Bronchial epithelial cell (primary cell): ENCODE data around the gene BARHL2. TPM values are rescaled to one million over a fixed set of nuclear protein-coding genes. Genes with fewer than 3 reads are reported as not detected.

Experiments used
- DNase-seq: peaks from one replicate; pipeline ENCODE4 v3.0.0-alpha.2; 2010; ENCODE audit warnings: low read depth
- FAIRE-seq: peaks from 2 replicates; lab custom pipeline; 2011; peaks lifted over from hg19 to GRCh38; lab: Jason Lieb, UNC
- H3K27me3 ChIP-seq: 2 replicates; pipeline ENCODE4 v1.5.1; 2011; ENCODE audit warnings: low read length; ENCODE audit not compliant: control insufficient read depth, insufficient read depth
- H3K36me3 ChIP-seq: 2 replicates; pipeline ENCODE4 v1.5.1; 2011; ENCODE audit warnings: low read length; ENCODE audit not compliant: control insufficient read depth, insufficient read depth
- H3K4me3 ChIP-seq: 2 replicates; pipeline ENCODE4 v1.5.1; 2011; ENCODE audit warnings: mild to moderate bottlenecking, low read depth, low read length, control low read depth
- total RNA-seq: library from RNA; depleted of rRNA; stranded (reverse); fragments of >200 nt; gene quantifications from 2 replicates; pipeline ENCODE4 v1.2.1, GENCODE V29; 2014
- TF ChIP-seq, protein P1 (sequence below): IDR thresholded peaks from 2 replicates; pipeline ENCODE4 v1.5.1; 2011; ENCODE audit warnings: mild to moderate bottlenecking, moderate library complexity, low read length, control low read depth, inconsistent platforms; ENCODE audit not compliant: insufficient read depth, severe bottlenecking

Gene BARHL2
- total RNA-seq, 1 donor from 2014 or later: not detected

DNA sequence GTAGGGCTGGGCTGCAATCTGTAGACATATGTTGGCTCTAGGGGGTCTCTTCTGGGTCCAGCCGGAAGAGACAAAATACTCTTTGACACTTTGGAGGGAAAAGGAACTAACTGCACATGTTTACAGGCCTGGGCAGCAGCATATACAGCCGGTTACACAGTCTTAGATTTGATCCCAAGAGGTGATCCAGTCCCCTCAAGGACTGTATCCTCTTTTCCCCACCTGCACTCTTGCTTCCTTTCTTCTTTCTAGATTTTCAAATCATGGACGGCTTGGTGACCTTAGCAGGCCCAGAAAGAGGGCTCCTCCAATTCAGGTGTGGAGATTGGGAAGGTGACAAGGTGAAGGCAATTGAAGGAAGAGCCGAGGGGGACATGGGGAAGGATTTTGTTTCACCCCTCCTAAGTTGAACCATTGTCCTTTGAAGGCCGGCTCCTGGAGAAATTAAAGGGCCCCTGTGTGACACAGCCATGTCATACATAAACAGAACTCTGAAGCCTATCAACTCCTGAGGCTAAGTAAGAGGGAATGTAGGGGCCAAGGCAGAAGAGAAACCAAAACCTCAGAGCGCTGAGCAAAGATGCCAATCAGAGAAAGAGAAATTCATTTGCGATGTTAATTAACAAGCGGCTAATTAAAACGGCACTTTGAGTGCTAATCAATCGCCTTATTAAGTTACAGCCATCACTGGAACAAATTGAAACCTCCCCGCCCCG lies 5.9 kb upstream of the BARHL2 start:
- H3K27me3 ChIP-seq: peaks cover 75% of the 10 kb centered on the region
- DNase-seq (no peak), FAIRE-seq (no peak)
- H3K36me3 ChIP-seq: no peaks in the 10 kb centered on the region
- TF ChIP-seq, protein P1, sequence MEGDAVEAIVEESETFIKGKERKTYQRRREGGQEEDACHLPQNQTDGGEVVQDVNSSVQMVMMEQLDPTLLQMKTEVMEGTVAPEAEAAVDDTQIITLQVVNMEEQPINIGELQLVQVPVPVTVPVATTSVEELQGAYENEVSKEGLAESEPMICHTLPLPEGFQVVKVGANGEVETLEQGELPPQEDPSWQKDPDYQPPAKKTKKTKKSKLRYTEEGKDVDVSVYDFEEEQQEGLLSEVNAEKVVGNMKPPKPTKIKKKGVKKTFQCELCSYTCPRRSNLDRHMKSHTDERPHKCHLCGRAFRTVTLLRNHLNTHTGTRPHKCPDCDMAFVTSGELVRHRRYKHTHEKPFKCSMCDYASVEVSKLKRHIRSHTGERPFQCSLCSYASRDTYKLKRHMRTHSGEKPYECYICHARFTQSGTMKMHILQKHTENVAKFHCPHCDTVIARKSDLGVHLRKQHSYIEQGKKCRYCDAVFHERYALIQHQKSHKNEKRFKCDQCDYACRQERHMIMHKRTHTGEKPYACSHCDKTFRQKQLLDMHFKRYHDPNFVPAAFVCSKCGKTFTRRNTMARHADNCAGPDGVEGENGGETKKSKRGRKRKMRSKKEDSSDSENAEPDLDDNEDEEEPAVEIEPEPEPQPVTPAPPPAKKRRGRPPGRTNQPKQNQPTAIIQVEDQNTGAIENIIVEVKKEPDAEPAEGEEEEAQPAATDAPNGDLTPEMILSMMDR: no peak
- no peak overlapping the region for H3K4me3 ChIP-seq

DNA sequence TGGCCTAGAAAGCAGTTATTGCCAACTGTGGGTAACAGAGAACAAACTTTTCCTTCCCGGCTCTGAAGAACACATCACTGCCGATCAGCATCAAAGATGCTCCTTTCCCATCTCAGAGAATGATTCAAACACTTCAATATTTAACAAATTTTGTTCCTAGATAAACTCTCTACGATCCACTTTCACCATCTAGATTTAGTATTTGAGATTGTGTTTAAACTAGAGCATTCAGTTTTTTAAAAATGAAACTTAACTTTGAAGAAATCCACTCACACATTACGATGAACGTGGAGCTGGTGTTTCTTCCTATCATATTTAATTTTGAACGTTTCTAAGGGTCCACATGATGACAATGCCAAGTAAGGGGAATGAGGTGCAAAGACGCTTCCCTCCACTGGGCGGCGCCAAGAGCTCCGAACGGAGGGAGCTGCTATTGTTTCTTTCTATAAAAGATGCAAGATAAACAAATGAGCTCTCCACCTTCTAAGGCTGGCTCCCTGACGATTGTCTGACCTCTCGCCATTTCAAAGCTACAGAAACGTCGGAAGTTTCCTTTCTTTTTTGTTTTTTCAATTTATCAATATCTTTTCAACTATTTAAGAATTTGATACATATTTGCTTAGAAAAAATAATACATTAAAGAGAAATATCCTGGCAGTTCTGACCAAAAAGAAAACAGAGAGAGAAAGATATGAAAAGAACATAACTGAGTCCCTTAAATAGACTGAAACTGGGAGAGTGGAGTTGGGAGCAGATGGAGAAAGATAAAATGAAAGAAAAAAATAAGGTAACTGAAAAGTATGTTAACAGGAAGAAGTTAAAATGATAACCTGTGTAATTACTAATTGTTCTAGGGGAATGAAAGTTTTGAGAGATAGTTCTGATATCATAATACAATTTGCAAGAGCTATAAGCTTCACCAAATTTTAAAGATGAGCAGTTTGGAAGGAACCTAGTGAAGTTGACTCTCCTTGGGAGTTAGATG lies 4.4 kb upstream of the BARHL2 start:
- peaks cover 71% of the 10 kb centered on the region for H3K27me3 ChIP-seq
- TF ChIP-seq, protein P1: peak; percentile 83
- no peaks in the 10 kb centered on the region for H3K36me3 ChIP-seq
- DNase-seq (peak; percentile 38), FAIRE-seq (no peak)
- H3K4me3 ChIP-seq: no peak overlapping the region

- FAIRE-seq: no peak
Measured at GRCh38 chr1:90720145-90720636, 3.1 kb upstream of the BARHL2 start.

DNA sequence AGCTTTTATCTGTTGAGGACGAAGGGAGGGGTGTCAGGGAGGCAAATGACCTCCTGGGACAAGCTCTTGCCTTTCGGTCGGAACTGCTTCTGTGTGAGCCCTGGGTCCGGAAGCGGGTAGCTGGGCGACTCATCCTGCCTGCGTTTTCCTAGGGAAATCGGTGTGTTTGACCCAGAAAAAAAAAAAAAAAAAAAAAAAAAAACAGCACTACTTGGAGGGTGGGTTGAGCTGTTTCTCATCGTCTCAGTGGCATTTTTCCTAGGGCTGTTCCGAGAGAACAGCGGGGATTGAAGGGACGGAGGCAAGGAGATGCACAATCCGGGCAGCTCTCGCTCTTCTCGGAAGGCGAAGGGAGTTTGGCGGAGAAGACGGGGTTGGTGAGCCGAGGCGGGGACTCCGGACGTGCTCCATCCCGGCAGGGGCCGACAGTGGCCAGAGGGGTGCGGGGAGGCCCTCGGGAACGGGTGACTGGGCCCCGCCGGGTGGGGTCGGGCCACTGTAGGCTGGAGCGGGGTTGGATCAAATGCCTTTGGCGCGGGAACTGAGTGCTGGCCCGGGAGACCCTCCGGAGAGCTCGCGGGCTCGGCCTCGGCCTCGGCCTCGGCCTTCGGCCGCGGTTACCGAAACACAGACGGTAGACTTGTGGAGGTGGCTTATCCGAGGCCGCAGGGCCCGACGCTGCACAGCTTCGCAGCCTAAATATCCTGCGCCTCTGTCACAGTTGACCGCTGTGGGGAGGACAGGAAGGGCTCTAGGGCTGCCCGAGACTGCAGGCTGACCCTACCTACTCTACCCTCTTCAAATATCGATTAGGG lies 2.4 kb upstream of the BARHL2 start:
- TF ChIP-seq, protein P1: no peak
- Histone ChIP-seq H3K4me3 (no peak overlapping the region), H3K27me3 (peaks cover 65% of the 10 kb centered on the region), H3K36me3 (no peaks in the 10 kb centered on the region)
- no peak for FAIRE-seq
- no peak for DNase-seq

More at GRCh38 chr1:90720145-90720636, 3.1 kb upstream of the BARHL2 start:
- H3K36me3 ChIP-seq: no peaks in the 10 kb centered on the region
- TF ChIP-seq, protein P1: no peak
- no peak overlapping the region for H3K4me3 ChIP-seq
- no peak for DNase-seq
- H3K27me3 ChIP-seq: peaks cover 66% of the 10 kb centered on the region
